GM10248 (cell line): ENCODE data around the gene FHOD3.

Source experiments
- CTCF ChIA-PET: fragments of 300-600 bp; sonication (Branson Sonifier 250); formaldehyde crosslinking; extraction: SDS; loops from one replicate; lab custom pipeline; 2021; ENCODE audit warnings: antibody characterized with exemption; lab: Yijun Ruan, JAX
- POLR2A ChIA-PET: fragments of 350-650 bp; sonication (Branson Sonifier 250); formaldehyde crosslinking; extraction: SDS; loops from one replicate; lab custom pipeline; 2020; ENCODE audit warnings: antibody characterized with exemption; lab: Yijun Ruan, JAX
- DNase-seq: peaks from one replicate; pipeline ENCODE4 v3.0.0; 2012; ENCODE audit errors: extremely low spot score
- TF ChIP-seq, protein P1 (sequence below): IDR thresholded peaks from 2 replicates; pipeline ENCODE4 v1.5.1; 2012; ENCODE audit warnings: mild to moderate bottlenecking, low read depth; ENCODE audit errors: extremely low read depth, missing control alignments, control extremely low read depth

The FHOD3 gene

DNA sequence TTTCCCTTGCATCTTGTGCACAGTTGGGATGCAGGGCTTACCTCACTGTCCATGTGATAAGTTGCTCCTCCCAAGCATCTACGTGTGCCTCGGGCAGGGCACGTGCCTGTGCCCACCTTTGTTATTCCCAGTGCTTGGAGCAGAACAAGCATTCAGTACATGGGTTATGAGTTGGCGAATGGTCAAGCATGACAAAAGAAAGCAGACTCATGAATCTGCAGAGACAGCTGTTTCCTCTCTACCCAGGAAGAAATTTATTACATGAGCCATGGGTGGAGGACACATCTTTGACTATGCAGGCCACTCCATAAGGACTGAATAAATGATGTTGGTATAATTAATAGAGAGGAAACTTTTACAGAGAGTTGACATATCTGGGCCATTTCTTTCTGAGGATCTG lies 403.4 kb downstream of the FHOD3 start:
- POLR2A ChIA-PET, result no interaction called here
- TF ChIP-seq, protein P1, sequence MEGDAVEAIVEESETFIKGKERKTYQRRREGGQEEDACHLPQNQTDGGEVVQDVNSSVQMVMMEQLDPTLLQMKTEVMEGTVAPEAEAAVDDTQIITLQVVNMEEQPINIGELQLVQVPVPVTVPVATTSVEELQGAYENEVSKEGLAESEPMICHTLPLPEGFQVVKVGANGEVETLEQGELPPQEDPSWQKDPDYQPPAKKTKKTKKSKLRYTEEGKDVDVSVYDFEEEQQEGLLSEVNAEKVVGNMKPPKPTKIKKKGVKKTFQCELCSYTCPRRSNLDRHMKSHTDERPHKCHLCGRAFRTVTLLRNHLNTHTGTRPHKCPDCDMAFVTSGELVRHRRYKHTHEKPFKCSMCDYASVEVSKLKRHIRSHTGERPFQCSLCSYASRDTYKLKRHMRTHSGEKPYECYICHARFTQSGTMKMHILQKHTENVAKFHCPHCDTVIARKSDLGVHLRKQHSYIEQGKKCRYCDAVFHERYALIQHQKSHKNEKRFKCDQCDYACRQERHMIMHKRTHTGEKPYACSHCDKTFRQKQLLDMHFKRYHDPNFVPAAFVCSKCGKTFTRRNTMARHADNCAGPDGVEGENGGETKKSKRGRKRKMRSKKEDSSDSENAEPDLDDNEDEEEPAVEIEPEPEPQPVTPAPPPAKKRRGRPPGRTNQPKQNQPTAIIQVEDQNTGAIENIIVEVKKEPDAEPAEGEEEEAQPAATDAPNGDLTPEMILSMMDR, result no peak
- CTCF ChIA-PET, result interaction anchor here (3.1 kb wide), 1 partner anchor 13 kb away, joined by 15 read pairs; no protein-coding TSS in a partner anchor
- DNase-seq, result no peak

DNA sequence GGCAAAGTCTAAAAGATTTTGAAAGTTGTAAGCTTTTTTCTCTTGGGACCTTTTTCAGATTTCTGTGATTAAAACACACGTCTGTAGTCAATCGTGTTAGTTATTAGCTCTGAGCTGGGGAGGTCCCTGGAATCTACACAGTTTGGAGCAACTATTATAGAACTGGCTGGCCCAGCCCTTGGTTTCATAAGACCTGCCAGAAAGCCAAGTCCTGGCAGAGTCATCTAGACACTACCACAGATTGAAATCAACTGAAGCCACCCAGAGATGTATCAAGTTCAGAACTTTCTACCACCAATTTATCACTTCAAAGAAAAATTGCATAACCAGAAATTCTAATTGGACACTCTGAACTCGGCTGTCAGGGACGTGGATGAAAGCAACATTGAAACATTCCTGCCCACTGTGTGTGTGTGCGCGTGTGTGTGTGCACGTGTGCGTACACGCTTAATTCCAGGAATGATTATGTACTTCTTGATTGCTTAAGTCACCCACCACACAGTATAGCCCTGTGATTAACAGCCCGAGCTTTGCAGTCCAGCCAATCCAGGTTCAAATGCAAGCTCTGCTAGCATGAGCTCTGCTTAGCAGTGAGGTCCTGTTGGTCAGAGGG lies 405.0 kb downstream of the FHOD3 start:
- POLR2A ChIA-PET, result no interaction called here

GRCh38 chr18:36704156-36704555 lies 406.6 kb downstream of the FHOD3 start:
- no peak for DNase-seq

More for the DNA sequence above, 405.0 kb downstream of the FHOD3 start:
- DNase-seq, result no peak
- TF ChIP-seq, protein P1, result no peak
- CTCF ChIA-PET, result interaction anchor here (0.8 to 3.1 kb wide), 2 partner anchors 10 to 15 kb away, joined by 3 to 15 read pairs; no protein-coding TSS in a partner anchor

GRCh38 chr18:36706134-36706881 lies 408.8 kb downstream of the FHOD3 start:
- ChIA-PET POLR2A (no interaction called here), CTCF (interaction anchor here (1.3 to 2.3 kb wide), 2 partner anchors 18 to 21 kb away, joined by 5 to 8 read pairs; no protein-coding TSS in a partner anchor)
- TF ChIP-seq, protein P1, result no peak
- no peak for DNase-seq

More at GRCh38 chr18:36704156-36704555, 406.6 kb downstream of the FHOD3 start:
- POLR2A ChIA-PET, result no interaction called here
- TF ChIP-seq, protein P1, result no peak
- CTCF ChIA-PET, result interaction anchor here (2.3 kb wide), 1 partner anchor 19 kb away, joined by 5 read pairs; no protein-coding TSS in a partner anchor

GRCh38 chr18:36708366-36708765 lies 410.9 kb downstream of the FHOD3 start:
- TF ChIP-seq, protein P1, result no peak
- POLR2A ChIA-PET, result no interaction called here
- DNase-seq, result no peak
- CTCF ChIA-PET, result interaction anchor here (0.8 kb wide), 1 partner anchor 20 kb away, joined by 7 read pairs; no protein-coding TSS in a partner anchor

GRCh38 chr18:36709315-36709714 lies 411.8 kb downstream of the FHOD3 start:
- TF ChIP-seq, protein P1, result no peak
- POLR2A ChIA-PET, result no interaction called here
- CTCF ChIA-PET, result interaction anchor here (0.9 kb wide), 1 partner anchor 21 kb away, joined by 4 read pairs; no protein-coding TSS in a partner anchor
- DNase-seq, result no peak
